HG03521 (cell line): ENCODE measurements around the gene SHC2.
"Not testable (repeated sequence)": the region's sequence is repeated elsewhere in the genome, so short reads cannot be mapped to it uniquely, and the experiment has no call there.

ENCODE experiments used
- ATAC-seq: cut with Tn5 transposase; IDR thresholded peaks from one replicate; pipeline ENCODE4 v1.9.1; 2021; ENCODE audit warnings: mild to moderate bottlenecking, moderate library complexity; ENCODE audit not compliant: unreplicated experiment

The SHC2 gene

GRCh38 chr19:392375-392970, 68.4 kb downstream of the SHC2 start:
- no peak for ATAC-seq

- ATAC-seq, result no peak
Observed at GRCh38 chr19:391726-392374, 69.0 kb downstream of the SHC2 start.

GRCh38 chr19:391207-391557, 69.7 kb downstream of the SHC2 start:
- ATAC-seq, result no peak

GRCh38 chr19:390386-391206, 70.2 kb downstream of the SHC2 start:
- no peak for ATAC-seq

GRCh38 chr19:389935-390289, 70.9 kb downstream of the SHC2 start:
- no peak for ATAC-seq

GRCh38 chr19:389255-389934, 71.4 kb downstream of the SHC2 start:
- ATAC-seq, result no peak

GRCh38 chr19:388691-389090, 72.1 kb downstream of the SHC2 start:
- no peak for ATAC-seq

- no peak for ATAC-seq
Observed at GRCh38 chr19:387777-388176, 73.1 kb downstream of the SHC2 start.

GRCh38 chr19:386632-387301, 74.1 kb downstream of the SHC2 start:
- ATAC-seq, result not testable (repeated sequence)

- not testable (repeated sequence) for ATAC-seq
Observed at GRCh38 chr19:386189-386588, 74.6 kb downstream of the SHC2 start.

- ATAC-seq, result no peak
Observed at GRCh38 chr19:384799-385169, 76.0 kb downstream of the SHC2 start.

- no peak for ATAC-seq
Observed at GRCh38 chr19:383922-384798, 76.7 kb downstream of the SHC2 start.

- no peak for ATAC-seq
Observed at GRCh38 chr19:383040-383439, 77.8 kb downstream of the SHC2 start.

- ATAC-seq, result not testable (repeated sequence)
Observed at GRCh38 chr19:382578-382977, 78.3 kb downstream of the SHC2 start.

GRCh38 chr19:381901-382300, 78.9 kb downstream of the SHC2 start:
- ATAC-seq, result not testable (repeated sequence)

- ATAC-seq, result not testable (repeated sequence)
Observed at GRCh38 chr19:380618-381219, 80.1 kb downstream of the SHC2 start.

- no peak for ATAC-seq
Observed at GRCh38 chr19:379796-380195, 81.0 kb downstream of the SHC2 start.

GRCh38 chr19:378706-379105, 82.1 kb downstream of the SHC2 start:
- no peak for ATAC-seq

- no peak for ATAC-seq
Observed at GRCh38 chr19:377801-378581, 82.8 kb downstream of the SHC2 start.
